ENCODE results near the gene FAM216A.

DNA sequence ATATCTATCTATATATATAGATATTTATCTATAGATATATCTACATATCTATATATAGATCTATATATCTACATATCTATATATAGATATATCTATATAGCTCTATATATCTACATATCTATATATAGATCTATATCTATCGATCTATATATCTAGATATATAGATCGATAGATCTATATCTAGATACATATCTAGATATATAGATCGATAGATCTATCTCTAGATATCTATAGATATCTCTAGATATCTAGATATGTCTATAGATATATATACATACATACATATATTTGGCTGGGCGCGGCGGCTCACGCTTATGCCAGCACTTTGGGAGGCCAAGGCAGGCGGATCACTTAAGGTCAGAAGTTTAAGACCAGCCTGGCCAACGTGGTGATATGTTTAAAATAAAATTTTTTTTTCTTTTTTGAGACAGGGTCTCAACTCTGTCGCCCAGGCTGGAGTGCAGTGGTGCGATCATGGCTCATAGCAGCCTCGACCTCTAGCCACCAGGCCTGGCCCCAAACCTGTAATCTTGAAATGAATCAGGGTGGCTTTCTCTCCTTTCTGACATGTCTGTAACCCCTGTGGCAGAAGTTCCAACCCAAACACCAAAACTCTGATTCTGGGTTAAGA is 36.6 kb upstream of the FAM216A start:
- TF ChIP-seq, protein P1, sequence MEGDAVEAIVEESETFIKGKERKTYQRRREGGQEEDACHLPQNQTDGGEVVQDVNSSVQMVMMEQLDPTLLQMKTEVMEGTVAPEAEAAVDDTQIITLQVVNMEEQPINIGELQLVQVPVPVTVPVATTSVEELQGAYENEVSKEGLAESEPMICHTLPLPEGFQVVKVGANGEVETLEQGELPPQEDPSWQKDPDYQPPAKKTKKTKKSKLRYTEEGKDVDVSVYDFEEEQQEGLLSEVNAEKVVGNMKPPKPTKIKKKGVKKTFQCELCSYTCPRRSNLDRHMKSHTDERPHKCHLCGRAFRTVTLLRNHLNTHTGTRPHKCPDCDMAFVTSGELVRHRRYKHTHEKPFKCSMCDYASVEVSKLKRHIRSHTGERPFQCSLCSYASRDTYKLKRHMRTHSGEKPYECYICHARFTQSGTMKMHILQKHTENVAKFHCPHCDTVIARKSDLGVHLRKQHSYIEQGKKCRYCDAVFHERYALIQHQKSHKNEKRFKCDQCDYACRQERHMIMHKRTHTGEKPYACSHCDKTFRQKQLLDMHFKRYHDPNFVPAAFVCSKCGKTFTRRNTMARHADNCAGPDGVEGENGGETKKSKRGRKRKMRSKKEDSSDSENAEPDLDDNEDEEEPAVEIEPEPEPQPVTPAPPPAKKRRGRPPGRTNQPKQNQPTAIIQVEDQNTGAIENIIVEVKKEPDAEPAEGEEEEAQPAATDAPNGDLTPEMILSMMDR (IDR thresholded peaks at IDR 0.05; ENCODE audit: insufficient read depth, low read depth, low read length) = no peak
- no peak for TF ChIP-seq EZH2 (IDR thresholded peaks at IDR 0.05; ENCODE audit: insufficient read depth, low read length)
